ENCODE data around the gene TAOK1.
A peak's percentile ranks its signal among the peaks of the same experiment; 100 is the strongest.

Gene TAOK1

GRCh38 chr17:29584452-29585079, 194.4 kb downstream of the TAOK1 start:
- no peak for DNase-seq (ENCODE audit: low spot score)

- DNase-seq (ENCODE audit: low spot score) = no peak
Measured at GRCh38 chr17:29585080-29585751, 195.1 kb downstream of the TAOK1 start.

GRCh38 chr17:29586676-29587469, 196.7 kb downstream of the TAOK1 start:
- DNase-seq (ENCODE audit: low spot score) = no peak

- DNase-seq (ENCODE audit: low spot score) = no peak
Measured at GRCh38 chr17:29587591-29587990, 197.4 kb downstream of the TAOK1 start.

GRCh38 chr17:29588017-29588561, 197.9 kb downstream of the TAOK1 start:
- no peak for DNase-seq (ENCODE audit: low spot score)

- no peak for DNase-seq (ENCODE audit: low spot score)
Measured at GRCh38 chr17:29588562-29589411, 198.6 kb downstream of the TAOK1 start.

GRCh38 chr17:29589524-29590410, 199.6 kb downstream of the TAOK1 start, which contains the start of gene GIT1:
GIT1 (minus strand) TSS chr17:29589648; CDS start chr17:29589378, 270 bp downstream.
- peak; percentile 89 for DNase-seq (ENCODE audit: low spot score)

GRCh38 chr17:29590411-29591145, 200.4 kb downstream of the TAOK1 start:
- DNase-seq (ENCODE audit: low spot score) = no peak

- no peak for DNase-seq (ENCODE audit: low spot score)
Measured at GRCh38 chr17:29591146-29591736, 201.1 kb downstream of the TAOK1 start.

- DNase-seq (ENCODE audit: low spot score) = peak; percentile 90
Measured at GRCh38 chr17:29591737-29592608, 201.8 kb downstream of the TAOK1 start.

GRCh38 chr17:29592850-29593551, 202.8 kb downstream of the TAOK1 start, which contains the start of gene ANKRD13B:
ANKRD13B (plus strand) TSS chr17:29593132; CDS start chr17:29593622, 490 bp downstream.
- DNase-seq (ENCODE audit: low spot score) = peak; percentile 24

GRCh38 chr17:29593591-29594518, 203.7 kb downstream of the TAOK1 start:
- peak; percentile 39 for DNase-seq (ENCODE audit: low spot score)

- DNase-seq (ENCODE audit: low spot score) = no peak
Measured at GRCh38 chr17:29594519-29595090, 204.4 kb downstream of the TAOK1 start.

- no peak for DNase-seq (ENCODE audit: low spot score)
Measured at GRCh38 chr17:29595107-29595942, 205.2 kb downstream of the TAOK1 start.

All from LoVo (cell line).